CD14-positive monocyte (primary cell): ENCODE data around the gene SPG11. TPM values are rescaled to one million over a fixed set of nuclear protein-coding genes. Genes with fewer than 3 reads are reported as not detected.

Source experiments
- DNase-seq, 3 donors: peaks; one replicate each; pipeline ENCODE4 v3.0.0-alpha.2; 2011 to 2022
- H2AFZ ChIP-seq: 2 replicates; pipeline ENCODE4 v1.6.0; 2012; ENCODE audit warnings: mild to moderate bottlenecking, low read depth, low read length, inconsistent platforms; ENCODE audit not compliant: insufficient read depth, poor library complexity, severe bottlenecking
- H3K27ac ChIP-seq, 2 donors: 1 replicate in 1 of 2; 2 replicates in 1 of 2; pipeline ENCODE4 v1.5.1; 2012 to 2013; ENCODE audit warnings: low read length in 2 of 2, control low read depth in 1 of 2, inconsistent platforms in 1 of 2, low read depth in 1 of 2, mild to moderate bottlenecking in 1 of 2
- H3K27me3 ChIP-seq, 2 donors: one replicate each; pipeline versions ENCODE4 v1.6.0 to v1.6.1; 2011 to 2013; ENCODE audit warnings: low read length in 2 of 2; ENCODE audit not compliant: control insufficient read depth in 2 of 2, insufficient read depth in 2 of 2
- H3K36me3 ChIP-seq, 2 donors: replicated peaks in 1 of 2; 1 replicate in 1 of 2; 2 replicates in 1 of 2; pipeline versions ENCODE4 v1.5.1 to v1.6.1; 2012 to 2013; ENCODE audit warnings: low read length in 2 of 2, control low read depth in 1 of 2, inconsistent platforms in 1 of 2, mild to moderate bottlenecking in 1 of 2; ENCODE audit not compliant: insufficient read depth in 2 of 2, control insufficient read depth in 1 of 2
- H3K4me1 ChIP-seq, 2 donors: 1 replicate in 1 of 2; 2 replicates in 1 of 2; pipeline versions ENCODE4 v1.5.1 to v1.6.1; 2012 to 2013; ENCODE audit warnings: low read length in 2 of 2, control low read depth in 1 of 2, inconsistent platforms in 1 of 2, mild to moderate bottlenecking in 1 of 2, moderate library complexity in 1 of 2; ENCODE audit not compliant: insufficient read depth in 2 of 2, control insufficient read depth in 1 of 2
- H3K4me2 ChIP-seq: replicated peaks from 2 replicates; pipeline ENCODE3; 2012; ENCODE audit warnings: low read length, moderate library complexity, mild to moderate bottlenecking; ENCODE audit not compliant: poor library complexity, severe bottlenecking; ENCODE audit errors: extremely low read depth
- H3K4me3 ChIP-seq, 3 experiments: fragments of 200-600 bp in 1 of 3; sonication (generic) in 1 of 3; replicated peaks in 1 of 3; 1 replicate in 2 of 3; 2 replicates in 1 of 3; pipeline ENCODE4 v1.5.1; 2011 to 2013; ENCODE audit warnings: low read length in 3 of 3, mild to moderate bottlenecking in 3 of 3, control low read depth in 2 of 3, low read depth in 2 of 3, inconsistent platforms in 1 of 3, moderate library complexity in 1 of 3
- H3K79me2 ChIP-seq: 2 replicates; pipeline ENCODE4 v1.6.0; 2012; ENCODE audit warnings: mild to moderate bottlenecking, control low read depth, inconsistent platforms, low read length, moderate library complexity; ENCODE audit not compliant: insufficient read depth
- H3K9ac ChIP-seq: 2 replicates; pipeline ENCODE4 v1.6.0; 2017; ENCODE audit warnings: low read length, mild to moderate bottlenecking; ENCODE audit not compliant: insufficient read depth, poor library complexity, severe bottlenecking
- H3K9me3 ChIP-seq, 2 donors: replicated peaks in 1 of 2; 1 replicate in 1 of 2; 2 replicates in 1 of 2; pipeline versions ENCODE4 v1.5.1 to v1.6.1; 2012 to 2013; ENCODE audit warnings: low read length in 2 of 2, control low read depth in 1 of 2; ENCODE audit not compliant: control insufficient read depth in 1 of 2, insufficient read depth in 1 of 2
- H4K20me1 ChIP-seq: 2 replicates; pipeline ENCODE4 v1.6.0; 2012; ENCODE audit warnings: mild to moderate bottlenecking, low read length, control low read depth, moderate library complexity; ENCODE audit not compliant: insufficient read depth
- H3K27ac Mint-ChIP-seq, 7 donors: one replicate each; pipeline ENCODE4 v1.8.0; 2020; ENCODE audit warnings: mild to moderate bottlenecking in 7 of 7, mixed read lengths in 7 of 7, moderate library complexity in 6 of 7, inconsistent platforms in 2 of 7
- H3K27me3 Mint-ChIP-seq, 3 donors: one replicate each; pipeline ENCODE4 v1.8.0; 2021 to 2022; ENCODE audit warnings: low read depth in 3 of 3, mild to moderate bottlenecking in 3 of 3, mixed read lengths in 3 of 3, moderate library complexity in 3 of 3, inconsistent platforms in 1 of 3
- H3K36me3 Mint-ChIP-seq, 2 donors: one replicate each; pipeline ENCODE4 v1.8.0; 2020; ENCODE audit warnings: mixed read lengths in 2 of 2, inconsistent platforms in 1 of 2, mild to moderate bottlenecking in 1 of 2
- H3K4me1 Mint-ChIP-seq: one replicate; pipeline ENCODE4 v1.8.0; 2020; ENCODE audit warnings: mild to moderate bottlenecking, mixed read lengths
- H3K4me3 Mint-ChIP-seq, 2 donors: one replicate each; pipeline ENCODE4 v1.8.0; 2020; ENCODE audit warnings: mild to moderate bottlenecking in 2 of 2, mixed read lengths in 2 of 2, moderate library complexity in 1 of 2
- H3K9me3 Mint-ChIP-seq, 7 donors: one replicate each; pipeline ENCODE4 v1.8.0; 2020 to 2022; ENCODE audit warnings: mixed read lengths in 7 of 7, mild to moderate bottlenecking in 6 of 7, moderate library complexity in 6 of 7, inconsistent platforms in 2 of 7
- WGBS: methylation state at CpG from one replicate; pipeline ENCODE4 v1.1.5; 2013; ENCODE audit warnings: missing lambda C conversion rate; ENCODE audit not compliant: insufficient coverage; 5-methylcytosine and 5-hydroxymethylcytosine counted together
- intact Hi-C, 2 donors: fragments of 100-400 bp; cut with micrococcal nuclease; formaldehyde crosslinking; loops; one replicate each; pipeline versions ENCODE4 v1.15.0 to v1.15.1; 2023
- polyA plus RNA-seq, 3 donors: library from polyadenylated mRNA; depleted of rRNA in 1 of 3; unstranded in 2 of 3; stranded (reverse) in 1 of 3; fragments of 300-500 nt in 2 of 3; fragments of >200 nt in 1 of 3; fragmentation: Illumina TruSeq in 2 of 3; gene quantifications; 1 replicate in 2 of 3; 2 replicates in 1 of 3; pipeline ENCODE4 v1.2.3, GENCODE V29; 2012 to 2021
- TF ChIP-seq, protein P1 (sequence below): fragments of 200-600 bp; IDR thresholded peaks from one replicate; pipeline ENCODE4 v1.8.0; 2022; ENCODE audit warnings: antibody characterized with exemption, mild to moderate bottlenecking

The SPG11 gene
- polyA plus RNA-seq, 3 donors = 26.4 to 140 (median 50.4) TPM

DNA sequence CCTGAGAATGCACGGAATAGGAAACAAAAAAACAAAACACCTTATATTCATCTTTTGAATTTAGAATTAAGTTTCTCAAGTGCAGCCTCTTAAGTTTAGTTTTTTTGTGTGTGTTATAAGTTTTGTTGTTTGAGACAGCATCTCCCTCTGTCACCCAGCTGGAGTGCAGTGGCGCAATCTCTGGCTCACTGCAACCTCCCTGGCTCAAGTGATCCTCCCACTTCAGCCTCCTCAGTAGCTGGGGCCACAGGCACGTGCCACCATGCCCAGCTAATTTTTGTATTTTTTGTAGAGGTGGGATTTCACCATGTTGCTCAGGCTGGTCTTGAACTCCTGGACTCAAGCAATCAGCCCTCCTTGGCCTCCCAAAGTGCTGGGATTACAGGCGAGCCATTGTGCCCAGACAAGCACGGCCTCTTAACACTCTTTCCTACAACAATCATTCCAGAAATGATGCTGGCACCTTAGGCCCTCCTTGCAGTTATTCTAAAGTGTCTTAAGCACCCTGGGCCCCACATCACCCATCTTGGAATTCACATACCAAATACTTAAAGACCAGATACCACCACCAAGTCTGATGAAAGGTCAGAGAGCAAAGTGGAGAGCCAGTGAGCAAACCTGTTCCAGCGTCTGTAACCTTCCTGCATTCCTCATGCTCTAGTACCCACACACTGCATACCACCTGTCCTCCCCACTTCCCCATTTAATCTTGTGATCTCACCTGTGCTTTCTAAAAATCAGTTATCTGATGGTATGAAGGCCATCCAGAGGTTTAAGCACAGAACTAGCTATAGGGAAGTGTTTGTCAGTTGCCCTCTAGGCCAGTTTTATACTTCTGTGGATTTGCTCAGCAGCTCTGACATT, 6.9 kb upstream of the SPG11 start:
- no peak for DNase-seq
- H3K4me3 ChIP-seq = no peak overlapping the region

DNA sequence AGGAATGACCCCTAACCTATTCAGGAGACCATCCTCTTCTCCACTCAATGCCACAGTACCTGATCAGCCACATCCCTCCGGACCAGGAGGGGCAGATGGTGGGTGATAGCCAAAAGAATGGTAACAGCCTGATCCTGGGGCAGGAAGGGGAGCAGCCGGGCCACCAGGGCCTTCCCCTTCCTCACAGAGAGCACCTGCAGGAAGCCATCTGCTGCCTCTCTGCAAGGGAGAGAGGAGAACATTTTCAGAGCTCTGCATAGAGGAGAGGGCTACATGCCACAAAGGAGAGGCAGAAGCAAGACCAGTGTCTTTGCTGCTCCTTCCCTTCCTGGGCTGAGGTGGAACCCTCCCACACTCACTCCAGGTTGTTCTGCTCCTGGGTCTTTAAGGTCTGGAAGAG, 5.5 kb upstream of the SPG11 start:
- Histone ChIP-seq H3K4me2 (no peak overlapping the region), H3K79me2 (peaks cover 6% of the 10 kb centered on the region), H3K9me3 (no peaks in the 10 kb centered on the region), H3K9ac (no peak overlapping the region), H2AFZ (no peak overlapping the region), H3K36me3 (no peaks in the 10 kb centered on the region), H3K4me1 (peaks cover 14 to 17% of the 10 kb centered on the region in 2 donors), H3K27me3 (no peaks in the 10 kb centered on the region), H3K4me3 (no peak overlapping the region), H4K20me1 (no peaks in the 10 kb centered on the region), H3K27ac (no peak overlapping the region)
- DNase-seq = no peak
- TF ChIP-seq, protein P1, sequence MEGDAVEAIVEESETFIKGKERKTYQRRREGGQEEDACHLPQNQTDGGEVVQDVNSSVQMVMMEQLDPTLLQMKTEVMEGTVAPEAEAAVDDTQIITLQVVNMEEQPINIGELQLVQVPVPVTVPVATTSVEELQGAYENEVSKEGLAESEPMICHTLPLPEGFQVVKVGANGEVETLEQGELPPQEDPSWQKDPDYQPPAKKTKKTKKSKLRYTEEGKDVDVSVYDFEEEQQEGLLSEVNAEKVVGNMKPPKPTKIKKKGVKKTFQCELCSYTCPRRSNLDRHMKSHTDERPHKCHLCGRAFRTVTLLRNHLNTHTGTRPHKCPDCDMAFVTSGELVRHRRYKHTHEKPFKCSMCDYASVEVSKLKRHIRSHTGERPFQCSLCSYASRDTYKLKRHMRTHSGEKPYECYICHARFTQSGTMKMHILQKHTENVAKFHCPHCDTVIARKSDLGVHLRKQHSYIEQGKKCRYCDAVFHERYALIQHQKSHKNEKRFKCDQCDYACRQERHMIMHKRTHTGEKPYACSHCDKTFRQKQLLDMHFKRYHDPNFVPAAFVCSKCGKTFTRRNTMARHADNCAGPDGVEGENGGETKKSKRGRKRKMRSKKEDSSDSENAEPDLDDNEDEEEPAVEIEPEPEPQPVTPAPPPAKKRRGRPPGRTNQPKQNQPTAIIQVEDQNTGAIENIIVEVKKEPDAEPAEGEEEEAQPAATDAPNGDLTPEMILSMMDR = no peak
- no CpG with 5 or more reads among the region's 2 CpGs for WGBS
- H3K4me3 Mint-ChIP-seq = no peak overlapping the region
- intact Hi-C loops = no loop called here
- no peaks in the 10 kb centered on the region for H3K9me3 Mint-ChIP-seq
- peaks cover 0 to 2% (median 2%) of the 10 kb centered on the region in 3 donors for H3K27me3 Mint-ChIP-seq
- H3K27ac Mint-ChIP-seq = no peak overlapping the region
- peaks cover 0 to 4% of the 10 kb centered on the region in 2 donors for H3K36me3 Mint-ChIP-seq
- peaks cover 22% of the 10 kb centered on the region for H3K4me1 Mint-ChIP-seq

More for the DNA sequence above, 6.9 kb upstream of the SPG11 start:
- no peaks in the 10 kb centered on the region for H3K36me3 ChIP-seq
- H3K9ac ChIP-seq = no peak overlapping the region
- H4K20me1 ChIP-seq = no peaks in the 10 kb centered on the region
- TF ChIP-seq, protein P1 = no peak
- H3K36me3 Mint-ChIP-seq = peaks cover 0 to 4% of the 10 kb centered on the region in 2 donors
- no peaks in the 10 kb centered on the region for H3K9me3 ChIP-seq
- H2AFZ ChIP-seq = no peak overlapping the region
- H3K4me1 ChIP-seq = peaks cover 11 to 12% of the 10 kb centered on the region in 2 donors
- H3K27ac Mint-ChIP-seq = peak overlapping the region in 1 of 7 donors; percentile 50
- no peaks in the 10 kb centered on the region for H3K27me3 ChIP-seq
- no peaks in the 10 kb centered on the region for H3K9me3 Mint-ChIP-seq
- peaks cover 19% of the 10 kb centered on the region for H3K4me1 Mint-ChIP-seq
- no peaks in the 10 kb centered on the region for H3K79me2 ChIP-seq
- H3K27ac ChIP-seq = no peak overlapping the region
- WGBS = 89% methylated on average over 3 of the region's 6 CpGs
- no peak overlapping the region for H3K4me2 ChIP-seq
- peaks cover 0 to 2% (median 2%) of the 10 kb centered on the region in 3 donors for H3K27me3 Mint-ChIP-seq
- intact Hi-C loops = no loop called here
- H3K4me3 Mint-ChIP-seq = no peak overlapping the region
